GM12878 (cell line): ENCODE results near the gene AKR1A1. TPM values are rescaled to one million over a fixed set of nuclear protein-coding genes. Genes with fewer than 3 reads are reported as not detected.

Experiments
- ATAC-seq: fragments of 200-7000 bp; cut with Tn5 transposase; 3 replicates; pipeline ENCODE4 v1.9.1; 2020; ENCODE audit warnings: mild to moderate bottlenecking, moderate library complexity
- BruUV-seq: library from RNA; stranded (reverse); fragments of 400-500 nt; replicated peaks from 2 replicates; lab custom pipeline; 2021; lab: Mats Ljungman, UMichigan
- CTCF ChIA-PET: fragments of 300-600 bp; sonication (Branson Sonifier 250); formaldehyde crosslinking; extraction: SDS; loops from one replicate; lab custom pipeline; 2021; ENCODE audit warnings: inconsistent platforms; lab: Yijun Ruan, JAX
- POLR2A ChIA-PET: fragments of 350-600 bp; formaldehyde crosslinking; extraction: SDS; loops from one replicate; lab custom pipeline; 2021; ENCODE audit warnings: inconsistent platforms; lab: Charles Lee
- RAD21 ChIA-PET: fragments of 300-600 bp; sonication (Branson Sonifier 250); formaldehyde crosslinking; loops from one replicate; lab custom pipeline; 2023; ENCODE audit warnings: antibody characterized with exemption; ENCODE audit not compliant: unreplicated experiment; lab: Charles Lee
- SMC1A ChIA-PET: fragments of 300-600 bp; sonication (Branson Sonifier 250); formaldehyde crosslinking; loops from one replicate; lab custom pipeline; 2023; ENCODE audit not compliant: unreplicated experiment, uncharacterized antibody; lab: Charles Lee
- DNase-seq: peaks from one replicate; pipeline ENCODE4 v3.0.0-alpha.2; 2011; ENCODE audit warnings: low read depth, low spot score
- FAIRE-seq: peaks from 3 replicates; lab custom pipeline; 2011; peaks lifted over from hg19 to GRCh38; lab: Jason Lieb, UNC
- H2AFZ ChIP-seq: 2 replicates; pipeline ENCODE4 v1.6.0; 2011; ENCODE audit warnings: low read depth, low read length, control low read depth; ENCODE audit not compliant: control insufficient read depth
- H3K27ac ChIP-seq: 2 replicates; pipeline ENCODE4 v1.5.1; 2011; ENCODE audit warnings: control low read depth; ENCODE audit not compliant: control insufficient read depth, insufficient read depth
- H3K27me3 ChIP-seq, 2 experiments: replicated peaks in 1 of 2; 2 replicates each; pipeline versions ENCODE4 v1.6.0 to v1.6.1; 2011; ENCODE audit warnings: low read length in 1 of 2; ENCODE audit not compliant: control insufficient read depth in 2 of 2, insufficient read depth in 2 of 2
- H3K36me3 ChIP-seq, 2 experiments: 2 replicates each; pipeline ENCODE4 v1.5.1; 2011; ENCODE audit warnings: low read length in 1 of 2; ENCODE audit not compliant: control insufficient read depth in 2 of 2, insufficient read depth in 2 of 2
- H3K4me1 ChIP-seq: 2 replicates; pipeline ENCODE4 v1.6.1; 2011; ENCODE audit warnings: mild to moderate bottlenecking, low read length, moderate library complexity, mixed read lengths; ENCODE audit not compliant: control insufficient read depth, insufficient read depth
- H3K4me2 ChIP-seq: 2 replicates; pipeline ENCODE4 v1.6.0; 2011; ENCODE audit warnings: control low read depth; ENCODE audit not compliant: control insufficient read depth, insufficient read depth
- H3K4me3 ChIP-seq: fragments of 200-600 bp; sonication (generic); 2 replicates; pipeline ENCODE4 v1.5.1; 2016
- H3K79me2 ChIP-seq: 2 replicates; pipeline ENCODE4 v1.6.0; 2011; ENCODE audit warnings: low read length; ENCODE audit not compliant: control insufficient read depth, insufficient read depth
- H3K9ac ChIP-seq: 2 replicates; pipeline ENCODE4 v1.8.0; 2011; ENCODE audit warnings: low read length, control low read depth, mixed read lengths; ENCODE audit not compliant: control insufficient read depth, insufficient read depth
- H3K9me3 ChIP-seq: replicated peaks from 3 replicates; pipeline ENCODE4 v1.5.1; 2011; ENCODE audit warnings: mild to moderate bottlenecking, low read length; ENCODE audit not compliant: control insufficient read depth, insufficient read depth
- H4K20me1 ChIP-seq: 2 replicates; pipeline ENCODE4 v1.6.0; 2011; ENCODE audit not compliant: control insufficient read depth, insufficient read depth
- BHLHE40 ChIP-seq, 2 experiments: fragments of 450-650 bp in 1 of 2; IDR thresholded peaks; 2 replicates each; pipeline ENCODE4 v1.6.1; 2011 to 2017; ENCODE audit warnings: low read depth in 2 of 2, borderline replicate concordance in 1 of 2, improper control_type of control experiment in 1 of 2, low read length in 1 of 2, mild to moderate bottlenecking in 1 of 2
- CREB1 ChIP-seq: IDR thresholded peaks from 2 replicates; pipeline ENCODE4 v1.6.1; 2012; ENCODE audit warnings: low read depth, mild to moderate bottlenecking, inconsistent platforms
- CREM ChIP-seq: IDR thresholded peaks from 2 replicates; pipeline ENCODE4 v1.6.1; 2014; ENCODE audit warnings: antibody characterized with exemption, low read depth
- HCFC1 ChIP-seq: fragments of 150-350 bp; IDR thresholded peaks from 2 replicates; pipeline ENCODE4 v1.6.1; 2014; ENCODE audit warnings: low read length
- MXI1 ChIP-seq: fragments of 150-350 bp; IDR thresholded peaks from 2 replicates; pipeline ENCODE4 v1.6.1; 2011; ENCODE audit warnings: low read depth, mild to moderate bottlenecking, inconsistent platforms, low read length, improper control_type of control experiment
- MYC ChIP-seq: IDR thresholded peaks from 2 replicates; pipeline ENCODE4 v1.6.1; 2011; ENCODE audit warnings: mild to moderate bottlenecking, low read length, moderate library complexity, inconsistent platforms; ENCODE audit not compliant: insufficient read depth, insufficient replicate concordance, insufficient read length, severe bottlenecking
- NFYA ChIP-seq: IDR thresholded peaks from 2 replicates; pipeline ENCODE4 v1.6.1; 2011; ENCODE audit warnings: low read depth, mild to moderate bottlenecking, low read length, improper control_type of control experiment, borderline replicate concordance
- PAX8 ChIP-seq: fragments of 450-650 bp; IDR thresholded peaks from 2 replicates; pipeline ENCODE4 v1.6.1; 2017; ENCODE audit warnings: mild to moderate bottlenecking, moderate library complexity
- POU2F2 ChIP-seq: IDR thresholded peaks from 3 replicates; pipeline ENCODE4 v1.6.1; 2011; ENCODE audit warnings: low read depth, mild to moderate bottlenecking, low read length, borderline replicate concordance
- RFX5 ChIP-seq: IDR thresholded peaks from 2 replicates; pipeline ENCODE4 v1.6.1; 2011; ENCODE audit warnings: low read depth, low read length, improper control_type of control experiment
- SIN3A ChIP-seq: IDR thresholded peaks from 2 replicates; pipeline ENCODE4 v1.6.1; 2012; ENCODE audit warnings: low read depth, low read length, improper control_type of control experiment
- SMC3 ChIP-seq: IDR thresholded peaks from 2 replicates; pipeline ENCODE4 v1.6.1; 2011; ENCODE audit warnings: low read length, improper control_type of control experiment, borderline replicate concordance
- SP1 ChIP-seq: IDR thresholded peaks from one replicate; pipeline ENCODE4 v1.6.1; 2011; ENCODE audit warnings: low read depth, low read length
- TCF12 ChIP-seq: IDR thresholded peaks from 2 replicates; pipeline ENCODE4 v1.6.1; 2011; ENCODE audit warnings: low read depth, mild to moderate bottlenecking, low read length
- ZBED1 ChIP-seq: IDR thresholded peaks from 2 replicates; pipeline ENCODE4 v1.6.1; 2016; ENCODE audit warnings: borderline replicate concordance
- WGBS: methylation state at CpG from one replicate; pipeline ENCODE4 v1.1.6; 2016; ENCODE audit warnings: low lambda C conversion rate; ENCODE audit not compliant: insufficient replicate concordance, insufficient coverage; ENCODE audit errors: missing lambda C conversion rate; 5-methylcytosine and 5-hydroxymethylcytosine counted together
- in situ Hi-C: fragments of 300-500 bp; cut with MboI; formaldehyde crosslinking; loops from 9 replicates; pipeline ENCODE4 v1.14.3; 2018; ENCODE audit warnings: mixed read lengths
- intact Hi-C: fragments of 100-400 bp; cut with micrococcal nuclease; formaldehyde crosslinking; loops from one replicate; pipeline ENCODE4 v1.14.2; 2022; ENCODE audit not compliant: unreplicated experiment
- polyA plus RNA-seq, 11 experiments: library from polyadenylated mRNA; depleted of rRNA in 4 of 11; unstranded in 6 of 11; stranded (reverse) in 5 of 11; fragments of >200 nt; fragmentation: Nextera tagmentation in 4 of 11; fragmentation: Illumina TruSeq in 1 of 11; extraction: Ambion mirVana in 4 of 11; extraction: Trizol in 1 of 11; gene quantifications; 1 replicate in 1 of 11; 2 replicates in 10 of 11; pipeline versions ENCODE4 v1.2.1 to v1.2.3, GENCODE V29; 2011 to 2016; ENCODE audit warnings: inconsistent platforms in 2 of 11, missing spikeins in 2 of 11, low read depth in 1 of 11
- total RNA-seq, 4 experiments: library from RNA; depleted of rRNA in 3 of 4; stranded (reverse); fragments of >200 nt in 3 of 4; fragmentation: Illumina TruSeq in 1 of 4; extraction: Trizol in 1 of 4; gene quantifications; 2 replicates each; pipeline versions ENCODE4 v1.2.1 to v1.2.3, GENCODE V29; 2013 to 2021
- TF ChIP-seq, protein P1 (sequence below), 3 experiments: IDR thresholded peaks in 2 of 3; conservative IDR thresholded peaks in 1 of 3; 2 replicates each; pipeline ENCODE4 v1.5.1; 2011; ENCODE audit warnings: low read depth in 3 of 3, low read length in 3 of 3, mild to moderate bottlenecking in 3 of 3, control low read depth in 2 of 3, moderate library complexity in 2 of 3, inconsistent platforms in 1 of 3, mixed read lengths in 1 of 3; ENCODE audit not compliant: control insufficient read depth in 2 of 3, insufficient read depth in 1 of 3; ENCODE audit errors: extremely low read depth in 1 of 3
- TF ChIP-seq, protein P2 (sequence below): IDR thresholded peaks from 2 replicates; pipeline ENCODE4 v1.6.1; 2011; ENCODE audit warnings: mild to moderate bottlenecking, low read depth, low read length, moderate library complexity; ENCODE audit not compliant: insufficient replicate concordance
- TF ChIP-seq, protein P3 (sequence below): IDR thresholded peaks from 2 replicates; pipeline ENCODE4 v1.6.1; 2012; ENCODE audit warnings: low read depth, low read length, improper control_type of control experiment

Gene AKR1A1
- total and polyA plus RNA-seq, 10 of the 15 experiments (the other 5 are each of a cell fraction or from before 2014, with no cell fraction given): 187 to 335 (median 241) TPM

DNA sequence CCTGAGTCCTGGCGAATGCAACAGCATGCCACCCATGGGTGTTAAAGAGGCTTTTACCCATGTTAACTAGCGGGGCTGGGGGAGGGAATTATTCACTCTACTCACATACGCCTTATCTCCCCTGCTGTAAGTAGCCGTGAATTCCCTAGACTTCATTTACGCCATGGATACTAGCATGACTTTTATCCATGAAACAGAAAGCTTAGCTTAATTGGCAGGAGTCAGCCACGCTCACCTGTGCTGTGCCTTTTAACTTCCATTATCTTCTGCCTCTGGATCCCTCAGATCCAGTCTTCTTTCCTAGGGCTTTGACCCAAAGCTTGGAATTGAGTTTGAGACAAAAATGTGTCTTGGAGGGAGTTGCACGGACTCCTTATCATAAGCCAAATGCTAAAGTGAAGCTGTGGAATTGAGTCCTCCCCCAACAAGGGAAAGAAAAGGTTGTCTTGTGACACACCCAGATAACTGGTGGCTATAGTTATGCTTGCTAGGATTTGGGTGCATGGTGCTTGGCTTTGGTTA lies 23.5 kb downstream of the AKR1A1 start (continued):
- TF ChIP-seq, protein P1, sequence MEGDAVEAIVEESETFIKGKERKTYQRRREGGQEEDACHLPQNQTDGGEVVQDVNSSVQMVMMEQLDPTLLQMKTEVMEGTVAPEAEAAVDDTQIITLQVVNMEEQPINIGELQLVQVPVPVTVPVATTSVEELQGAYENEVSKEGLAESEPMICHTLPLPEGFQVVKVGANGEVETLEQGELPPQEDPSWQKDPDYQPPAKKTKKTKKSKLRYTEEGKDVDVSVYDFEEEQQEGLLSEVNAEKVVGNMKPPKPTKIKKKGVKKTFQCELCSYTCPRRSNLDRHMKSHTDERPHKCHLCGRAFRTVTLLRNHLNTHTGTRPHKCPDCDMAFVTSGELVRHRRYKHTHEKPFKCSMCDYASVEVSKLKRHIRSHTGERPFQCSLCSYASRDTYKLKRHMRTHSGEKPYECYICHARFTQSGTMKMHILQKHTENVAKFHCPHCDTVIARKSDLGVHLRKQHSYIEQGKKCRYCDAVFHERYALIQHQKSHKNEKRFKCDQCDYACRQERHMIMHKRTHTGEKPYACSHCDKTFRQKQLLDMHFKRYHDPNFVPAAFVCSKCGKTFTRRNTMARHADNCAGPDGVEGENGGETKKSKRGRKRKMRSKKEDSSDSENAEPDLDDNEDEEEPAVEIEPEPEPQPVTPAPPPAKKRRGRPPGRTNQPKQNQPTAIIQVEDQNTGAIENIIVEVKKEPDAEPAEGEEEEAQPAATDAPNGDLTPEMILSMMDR (IDR thresholded peaks at IDR 0.05 in 2 of 3, conservative IDR thresholded peaks at IDR 0.05 in 1 of 3; ENCODE audit: control insufficient read depth in 2 of 3, extremely low read depth in 1 of 3, insufficient read depth in 1 of 3, low read depth in 3 of 3, low read length in 3 of 3): no peak
- TF ChIP-seq TCF12 (no peak), MYC (no peak)

- no peaks in the 10 kb centered on the region for H3K27me3 ChIP-seq
- H3K4me3 ChIP-seq: peak overlapping the region; percentile 94
- ChIA-PET RAD21 (interaction anchor here (0.7 to 6.3 kb wide), 16 partner anchors 13 to 297 kb away, joined by 3 to 41 read pairs (median 8); partner anchors contain the start of genes AKR1A1, CCDC163, GPBP1L1 and MMACHC), CTCF (interaction anchor here (0.8 to 7.8 kb wide), 14 partner anchors 9 to 852 kb away, joined by 3 to 70 read pairs (median 4); partner anchors contain the start of genes PRDX1 and RNU5D-1), SMC1A (interaction anchor here (1.2 to 6.2 kb wide), 18 partner anchors 9 to 572 kb away, joined by 3 to 35 read pairs (median 7); partner anchors contain the start of genes AKR1A1, CCDC163, HECTD3 and MMACHC), POLR2A (interaction anchor here (0.5 to 3.7 kb wide), 27 partner anchors 10 to 852 kb away, joined by 3 to 35 read pairs (median 5); partner anchors contain the start of genes AKR1A1, CCDC163, GPBP1L1 and IPP)
- in situ Hi-C loops (loop anchor here (5.0 kb wide), 1 partner anchor 571 kb away; the partner anchor contains the start of genes HECTD3 and UROD), intact Hi-C loops (loop anchor here (2.0 to 10.0 kb wide), 2 partner anchors 104 to 568 kb away; partner anchors contain the start of genes GPBP1L1, HECTD3 and UROD)
- no peaks in the 10 kb centered on the region for H3K9me3 ChIP-seq
- H4K20me1 ChIP-seq: peaks cover 4% of the 10 kb centered on the region; the same call in 1 of the 2 replicates
- DNase-seq: peak; percentile 98
- peak overlapping the region; percentile 98 for H2AFZ ChIP-seq
- peaks cover 12% of the 10 kb centered on the region; the same call in 1 of the 2 replicates for H3K4me1 ChIP-seq
- TSS peak; percentile 81 for BruUV-seq
- FAIRE-seq: peak; percentile 98
- WGBS: 1% methylated on average over 19 of the region's 19 CpGs
- peak overlapping the region; percentile 87 for H3K4me2 ChIP-seq
- peak overlapping the region; percentile 97 for H3K27ac ChIP-seq
- peak; percentile 89 for ATAC-seq
- H3K9ac ChIP-seq: peak overlapping the region; percentile 98
- peaks cover 43% of the 10 kb centered on the region for H3K79me2 ChIP-seq
- no peaks in the 10 kb centered on the region for H3K36me3 ChIP-seq
- TF ChIP-seq POU2F2 (peak; percentile 52; the same call in 1 of the 3 replicates), HCFC1 (no peak), RFX5 (peak; percentile 100), SMC3 (no peak), CREB1 (peak; percentile 96), SP1 (peak; percentile 53), CREM (peak; percentile 93), PAX8 (no peak), BHLHE40 (IDR thresholded peaks at IDR 0.05; ENCODE audit: borderline replicate concordance in 1 of 2, low read depth in 2 of 2, low read length in 1 of 2) (peak; percentile 36 to 61; a peak in 3 of 4 replicates), MXI1 (peak; percentile 74; the same call in 1 of the 2 replicates), NFYA (peak; percentile 43), SIN3A (no peak), ZBED1 (no peak)
- TF ChIP-seq, protein P2, sequence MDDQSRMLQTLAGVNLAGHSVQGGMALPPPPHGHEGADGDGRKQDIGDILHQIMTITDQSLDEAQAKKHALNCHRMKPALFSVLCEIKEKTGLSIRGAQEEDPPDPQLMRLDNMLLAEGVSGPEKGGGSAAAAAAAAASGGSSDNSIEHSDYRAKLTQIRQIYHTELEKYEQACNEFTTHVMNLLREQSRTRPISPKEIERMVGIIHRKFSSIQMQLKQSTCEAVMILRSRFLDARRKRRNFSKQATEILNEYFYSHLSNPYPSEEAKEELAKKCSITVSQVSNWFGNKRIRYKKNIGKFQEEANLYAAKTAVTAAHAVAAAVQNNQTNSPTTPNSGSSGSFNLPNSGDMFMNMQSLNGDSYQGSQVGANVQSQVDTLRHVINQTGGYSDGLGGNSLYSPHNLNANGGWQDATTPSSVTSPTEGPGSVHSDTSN: peak; percentile 37
- TF ChIP-seq, protein P3, sequence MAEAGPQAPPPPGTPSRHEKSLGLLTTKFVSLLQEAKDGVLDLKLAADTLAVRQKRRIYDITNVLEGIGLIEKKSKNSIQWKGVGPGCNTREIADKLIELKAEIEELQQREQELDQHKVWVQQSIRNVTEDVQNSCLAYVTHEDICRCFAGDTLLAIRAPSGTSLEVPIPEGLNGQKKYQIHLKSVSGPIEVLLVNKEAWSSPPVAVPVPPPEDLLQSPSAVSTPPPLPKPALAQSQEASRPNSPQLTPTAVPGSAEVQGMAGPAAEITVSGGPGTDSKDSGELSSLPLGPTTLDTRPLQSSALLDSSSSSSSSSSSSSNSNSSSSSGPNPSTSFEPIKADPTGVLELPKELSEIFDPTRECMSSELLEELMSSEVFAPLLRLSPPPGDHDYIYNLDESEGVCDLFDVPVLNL: peak; percentile 92
Measured at GRCh38 chr1:45583264-45583665, 32.6 kb downstream of the AKR1A1 start.
